NT2/D1 (cell line): Measurements from ENCODE around the gene CDON.

Experiments
- DNase-seq: peaks from one replicate; pipeline ENCODE4 v3.0.0-alpha.2; 2011; ENCODE audit warnings: low read depth, low spot score
- H3K27me3 ChIP-seq: 2 replicates; pipeline ENCODE4 v1.6.0; 2011; ENCODE audit warnings: mild to moderate bottlenecking; ENCODE audit not compliant: insufficient read length, insufficient read depth
- H3K36me3 ChIP-seq: 2 replicates; pipeline ENCODE4 v1.6.1; 2011; ENCODE audit warnings: mild to moderate bottlenecking, low read length, mixed read lengths; ENCODE audit not compliant: insufficient read depth, insufficient read length
- H3K4me1 ChIP-seq: 2 replicates; pipeline ENCODE4 v1.5.1; 2011; ENCODE audit not compliant: insufficient read depth, insufficient read length
- H3K4me3 ChIP-seq: 2 replicates; pipeline ENCODE4 v1.5.1; 2011; ENCODE audit warnings: low read depth; ENCODE audit not compliant: insufficient read length
- H3K9ac ChIP-seq: 2 replicates; pipeline ENCODE4 v1.6.0; 2011; ENCODE audit warnings: low read depth; ENCODE audit not compliant: insufficient read length
- H3K9me3 ChIP-seq: 2 replicates; pipeline ENCODE4 v1.5.1; 2011; ENCODE audit warnings: mild to moderate bottlenecking, low read length; ENCODE audit not compliant: insufficient read depth
- SUZ12 ChIP-seq: IDR thresholded peaks from 2 replicates; pipeline ENCODE4 v1.6.1; 2011; ENCODE audit not compliant: insufficient read length, insufficient read depth; ENCODE audit errors: extremely low read depth
- YY1 ChIP-seq: IDR thresholded peaks from 2 replicates; pipeline ENCODE4 v1.6.1; 2011; ENCODE audit not compliant: insufficient read length, insufficient read depth
- ZNF274 ChIP-seq: IDR thresholded peaks from 2 replicates; pipeline ENCODE4 v1.6.1; 2011; ENCODE audit warnings: mild to moderate bottlenecking, low read depth, low read length

The CDON gene

GRCh38 chr11:126082251-126083109 lies 19.8 kb upstream of the CDON start:
- Histone ChIP-seq H3K9ac (no peak overlapping the region), H3K4me3 (peak overlapping the region; percentile 4), H3K4me1 (peaks cover 13% of the 10 kb centered on the region), H3K9me3 (no peaks in the 10 kb centered on the region), H3K27me3 (no peaks in the 10 kb centered on the region), H3K36me3 (no peaks in the 10 kb centered on the region)
- TF ChIP-seq YY1 (no peak), ZNF274 (no peak), SUZ12 (no peak)
- DNase-seq = no peak

- TF ChIP-seq SUZ12 (no peak), YY1 (no peak), ZNF274 (no peak)
- H3K27me3 ChIP-seq = no peaks in the 10 kb centered on the region
- no peak for DNase-seq
Measured at GRCh38 chr11:126081915-126082250, 19.2 kb upstream of the CDON start.

DNA sequence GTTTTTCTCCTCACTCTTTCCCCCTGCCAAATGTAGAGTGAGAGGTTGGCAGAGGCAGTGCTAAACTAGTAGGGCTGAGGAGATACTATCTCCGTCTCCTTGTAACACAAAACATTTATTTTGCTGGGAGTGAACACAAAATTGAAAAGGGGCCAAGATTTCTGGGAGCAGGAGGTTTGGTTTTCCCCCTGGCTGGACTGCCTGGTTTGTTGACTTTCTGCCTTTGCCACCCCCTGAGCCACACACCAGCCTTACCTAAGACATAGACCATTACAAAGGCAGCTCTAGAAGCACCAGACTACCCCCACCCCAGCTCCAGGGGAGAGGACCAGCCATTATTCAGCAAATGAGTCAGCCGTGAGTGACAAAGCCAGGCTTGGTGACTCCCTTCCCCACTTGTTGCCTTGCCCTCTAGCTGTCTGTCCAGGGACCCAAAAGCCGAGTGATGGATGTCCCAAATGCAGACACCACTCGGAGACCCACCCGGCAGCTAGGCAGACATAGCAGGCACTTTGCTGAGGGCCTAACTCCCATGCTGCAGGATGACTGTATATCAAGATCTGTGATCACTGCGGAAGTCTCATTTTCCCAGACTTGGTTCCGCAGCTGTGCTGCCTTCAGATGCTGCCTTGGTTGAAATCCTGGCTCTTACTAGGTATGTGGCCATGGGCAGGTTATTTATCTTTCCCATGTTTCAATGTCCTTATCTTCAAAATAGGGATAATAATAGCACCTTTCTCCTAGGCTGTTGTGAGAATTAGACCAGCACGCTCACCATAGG lies 17.7 kb upstream of the CDON start:
- H3K9ac ChIP-seq = peak overlapping the region; percentile 70
- H3K4me1 ChIP-seq = peaks cover 13% of the 10 kb centered on the region
- no peak for DNase-seq
- H3K9me3 ChIP-seq = no peaks in the 10 kb centered on the region
- no peaks in the 10 kb centered on the region for H3K27me3 ChIP-seq
- no peak overlapping the region for H3K4me3 ChIP-seq
- TF ChIP-seq YY1 (peak; percentile 9), ZNF274 (no peak)
- no peaks in the 10 kb centered on the region for H3K36me3 ChIP-seq

More at GRCh38 chr11:126081915-126082250, 19.2 kb upstream of the CDON start:
- H3K4me3 ChIP-seq = no peak overlapping the region
- no peaks in the 10 kb centered on the region for H3K9me3 ChIP-seq
- no peaks in the 10 kb centered on the region for H3K36me3 ChIP-seq
- H3K9ac ChIP-seq = no peak overlapping the region
- peaks cover 13% of the 10 kb centered on the region for H3K4me1 ChIP-seq

GRCh38 chr11:126079621-126080124 lies 17.0 kb upstream of the CDON start:
- TF ChIP-seq SUZ12 (no peak), ZNF274 (no peak), YY1 (no peak)
- Histone ChIP-seq H3K27me3 (no peaks in the 10 kb centered on the region), H3K4me1 (peaks cover 9% of the 10 kb centered on the region), H3K36me3 (no peaks in the 10 kb centered on the region), H3K9me3 (no peaks in the 10 kb centered on the region), H3K9ac (peak overlapping the region; percentile 70), H3K4me3 (no peak overlapping the region)
- DNase-seq = peak; percentile 74

GRCh38 chr11:126076641-126077040 lies 14.0 kb upstream of the CDON start:
- Histone ChIP-seq H3K27me3 (no peaks in the 10 kb centered on the region), H3K9ac (no peak overlapping the region), H3K4me3 (no peak overlapping the region), H3K36me3 (no peaks in the 10 kb centered on the region), H3K4me1 (peaks cover 2% of the 10 kb centered on the region), H3K9me3 (no peaks in the 10 kb centered on the region)
- no peak for TF ChIP-seq ZNF274
- no peak for TF ChIP-seq SUZ12
- TF ChIP-seq YY1 = no peak
- no peak for DNase-seq

GRCh38 chr11:126072801-126073594 lies 10.3 kb upstream of the CDON start:
- Histone ChIP-seq H3K27me3 (no peaks in the 10 kb centered on the region), H3K9ac (no peak overlapping the region), H3K36me3 (no peaks in the 10 kb centered on the region), H3K4me3 (no peak overlapping the region), H3K4me1 (no peaks in the 10 kb centered on the region), H3K9me3 (no peaks in the 10 kb centered on the region)
- DNase-seq = no peak
- TF ChIP-seq YY1 (no peak), SUZ12 (no peak)
